Activated CD8-positive, alpha-beta memory T cell treated with anti-CD3 and anti-CD28 coated beads for 36 hours (primary cell): Measurements from ENCODE around the gene CFAP61. TPM values are rescaled to one million over a fixed set of nuclear protein-coding genes. Genes with fewer than 3 reads are reported as not detected.

Experiments
- CTCF ChIA-PET: fragments of 350-600 bp; sonication (Branson Sonifier 250); formaldehyde crosslinking; loops from one replicate; lab custom pipeline; 2021; ENCODE audit warnings: antibody characterized with exemption; lab: Charles Lee
- POLR2A ChIA-PET: fragments of 350-600 bp; sonication (Branson Sonifier 250); formaldehyde crosslinking; loops from one replicate; lab custom pipeline; 2021; ENCODE audit warnings: antibody characterized with exemption; lab: Charles Lee
- total RNA-seq, 2 experiments: library from RNA; stranded (reverse); gene quantifications; one replicate each; pipeline ENCODE4 v1.2.3, GENCODE V29; 2021

CFAP61 gene
- total RNA-seq, 2 experiments from 2014 or later = 0.36 TPM; not detected in 1

- ChIA-PET POLR2A (no interaction called here), CTCF (no interaction called here)
Measured at GRCh38 chr20:20277894-20278335, 225.6 kb downstream of the CFAP61 start.

DNA sequence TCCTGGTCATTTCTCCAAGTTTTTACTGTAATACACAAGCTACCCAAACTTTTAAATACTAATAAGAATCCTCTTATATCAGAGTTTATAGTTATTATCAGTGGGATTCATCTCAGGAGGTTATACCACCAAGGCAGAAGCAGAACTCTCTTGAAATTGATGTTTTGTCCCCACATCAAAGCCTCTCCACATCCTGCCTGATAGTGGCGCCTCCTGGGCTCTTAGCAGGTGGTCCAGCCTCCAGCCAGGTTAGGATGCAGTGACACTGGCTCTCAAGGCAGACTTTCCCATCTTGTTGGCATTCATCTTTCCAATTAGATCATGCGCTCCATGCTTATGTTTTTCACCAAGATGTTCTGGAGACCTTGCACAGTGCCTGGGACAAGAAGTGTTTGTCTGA, 233.7 kb downstream of the CFAP61 start:
- ChIA-PET CTCF (no interaction called here), POLR2A (no interaction called here)

DNA sequence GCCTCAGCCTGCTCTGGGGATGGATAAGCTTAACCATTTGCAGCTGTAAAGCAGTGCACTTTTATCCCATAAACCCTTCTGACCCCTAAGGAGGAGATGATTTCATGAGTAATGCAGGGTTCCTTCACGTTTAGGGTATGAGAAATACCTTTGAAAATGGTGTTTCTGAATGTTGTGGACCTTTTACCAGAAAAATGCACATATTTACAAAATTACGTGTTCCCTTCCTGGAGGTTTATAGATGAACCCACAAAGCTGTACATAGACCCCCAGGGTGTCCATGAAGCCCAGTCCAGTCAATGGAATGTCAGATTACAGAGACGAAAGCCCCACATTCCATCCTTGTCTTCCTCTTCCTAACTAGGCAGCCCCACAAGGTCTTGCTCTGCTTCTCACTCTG, 237.0 kb downstream of the CFAP61 start:
- ChIA-PET POLR2A (no interaction called here), CTCF (no interaction called here)

GRCh38 chr20:20292472-20292871, 240.1 kb downstream of the CFAP61 start:
- ChIA-PET CTCF (no interaction called here), POLR2A (no interaction called here)

- ChIA-PET CTCF (no interaction called here), POLR2A (no interaction called here)
Measured at GRCh38 chr20:20293141-20293540, 240.8 kb downstream of the CFAP61 start.

DNA sequence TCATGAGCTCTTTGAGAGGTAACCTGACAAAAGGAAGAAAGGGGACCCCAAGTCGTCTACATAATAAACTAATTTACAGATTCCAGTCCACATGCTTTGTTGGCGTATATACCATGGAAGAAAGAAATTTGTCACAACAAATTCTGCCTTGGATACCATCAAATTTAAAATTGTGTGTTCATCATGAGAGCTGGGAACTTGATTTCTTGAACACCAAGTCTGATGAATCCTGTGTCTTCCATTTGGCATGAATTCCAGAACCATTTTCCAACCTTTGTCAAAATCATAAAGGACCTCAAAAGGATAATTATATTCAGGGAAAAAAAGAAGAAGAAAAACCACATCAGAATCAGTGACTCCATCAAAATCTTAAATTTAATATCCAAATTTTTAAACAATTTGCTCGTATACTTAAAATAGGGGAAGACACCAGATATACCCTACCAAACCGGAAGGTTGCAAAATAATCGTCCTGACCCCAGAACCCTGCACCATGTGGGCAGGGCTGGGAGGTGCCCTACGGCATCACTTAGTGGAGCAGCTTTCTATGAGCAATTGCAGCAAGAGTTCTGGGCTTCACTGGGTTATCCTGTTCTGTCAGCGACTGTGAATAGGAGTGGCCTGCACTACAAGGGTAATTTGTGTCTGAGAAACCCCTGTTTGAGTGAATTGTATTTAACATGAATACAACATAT, 241.5 kb downstream of the CFAP61 start:
- ChIA-PET POLR2A (no interaction called here), CTCF (no interaction called here)

DNA sequence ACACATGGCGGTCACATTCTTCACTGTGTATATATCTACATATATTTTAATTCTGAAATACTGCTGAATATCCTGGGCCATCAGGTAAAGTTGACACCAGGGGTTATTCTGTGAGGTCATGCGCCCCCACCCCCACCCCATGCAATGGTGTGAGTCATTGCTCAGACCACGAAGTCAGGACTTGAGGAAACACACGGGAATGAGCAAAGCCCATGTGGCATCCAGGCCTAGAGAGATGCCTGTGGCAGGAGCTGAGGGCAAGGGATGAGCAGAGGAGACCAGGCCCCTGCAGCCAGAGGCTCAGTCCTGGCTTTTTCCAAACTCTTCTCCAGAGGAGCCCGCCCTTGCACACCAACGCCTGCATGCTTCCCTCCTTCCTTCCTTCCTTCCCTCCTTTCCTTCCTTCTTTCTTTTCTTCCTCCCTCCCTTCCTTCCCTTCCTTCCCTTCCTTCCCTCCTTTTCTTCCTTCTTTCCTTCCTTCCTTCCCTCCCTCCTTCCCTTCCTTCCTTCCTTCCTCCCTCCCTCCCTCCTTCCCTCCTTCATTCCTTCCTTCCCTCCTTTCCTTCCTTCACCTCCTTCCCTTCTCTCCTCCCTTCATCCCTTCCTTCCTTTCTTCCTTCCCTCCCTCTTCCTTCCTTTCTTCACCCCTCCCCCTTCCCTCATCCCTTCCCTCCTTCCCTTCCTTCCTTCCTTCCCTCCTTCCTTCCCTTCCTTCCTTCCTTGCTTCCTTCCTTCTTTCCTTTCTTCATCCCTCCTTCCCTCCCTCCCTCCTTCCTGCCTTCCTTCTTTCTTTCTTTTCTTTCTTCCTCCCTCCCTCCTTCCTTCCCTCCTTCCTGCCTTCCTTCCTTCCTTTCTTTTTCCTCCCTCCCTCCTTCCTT, 243.5 kb downstream of the CFAP61 start:
- ChIA-PET POLR2A (no interaction called here), CTCF (no interaction called here)

- POLR2A ChIA-PET = no interaction called here
- CTCF ChIA-PET = no interaction called here
Measured at GRCh38 chr20:20297181-20297580, 244.8 kb downstream of the CFAP61 start.

DNA sequence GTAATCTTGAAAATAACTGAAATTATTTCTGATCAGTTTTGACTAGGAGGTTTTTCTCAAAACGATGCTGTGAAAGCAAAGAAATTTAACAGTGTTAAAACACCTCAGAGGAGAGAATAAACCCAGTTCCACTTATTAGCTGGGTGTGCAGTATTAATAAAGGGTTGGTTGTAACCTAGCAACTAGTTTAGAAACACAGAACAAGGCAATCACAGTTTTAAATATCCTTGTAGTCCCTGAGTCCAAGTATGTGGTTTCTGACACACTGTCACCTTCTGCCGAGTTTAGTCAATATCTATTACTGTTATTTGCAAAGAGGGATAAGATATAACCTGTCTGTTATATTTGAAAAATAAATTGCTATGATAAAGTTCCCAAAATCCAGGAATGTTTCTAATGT, 245.4 kb downstream of the CFAP61 start:
- ChIA-PET CTCF (no interaction called here), POLR2A (no interaction called here)

DNA sequence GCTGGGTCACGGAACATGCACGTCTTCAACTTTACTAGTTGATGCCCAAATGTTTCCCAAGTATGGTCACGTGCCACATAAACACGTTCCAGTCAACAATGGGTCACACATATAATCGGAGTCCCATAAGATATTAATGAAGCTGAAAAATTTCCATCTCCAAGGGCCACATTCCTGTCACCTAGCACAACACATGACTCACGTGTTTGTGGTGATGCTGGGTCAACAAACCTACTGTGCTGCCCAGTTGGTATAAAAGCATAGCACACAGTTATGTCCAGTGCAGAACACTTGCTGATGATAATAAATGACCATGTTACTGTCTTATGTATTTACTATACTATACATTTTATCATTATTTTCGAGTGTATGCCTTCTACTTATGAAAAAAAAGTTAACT, 247.6 kb downstream of the CFAP61 start:
- POLR2A ChIA-PET = no interaction called here
- CTCF ChIA-PET = no interaction called here

- CTCF ChIA-PET = no interaction called here
- POLR2A ChIA-PET = no interaction called here
Measured at GRCh38 chr20:20303320-20303719, 251.0 kb downstream of the CFAP61 start.

GRCh38 chr20:20303742-20304141, 251.4 kb downstream of the CFAP61 start:
- ChIA-PET POLR2A (no interaction called here), CTCF (no interaction called here)

- ChIA-PET CTCF (no interaction called here), POLR2A (no interaction called here)
Measured at GRCh38 chr20:20304942-20305341, 252.6 kb downstream of the CFAP61 start.

DNA sequence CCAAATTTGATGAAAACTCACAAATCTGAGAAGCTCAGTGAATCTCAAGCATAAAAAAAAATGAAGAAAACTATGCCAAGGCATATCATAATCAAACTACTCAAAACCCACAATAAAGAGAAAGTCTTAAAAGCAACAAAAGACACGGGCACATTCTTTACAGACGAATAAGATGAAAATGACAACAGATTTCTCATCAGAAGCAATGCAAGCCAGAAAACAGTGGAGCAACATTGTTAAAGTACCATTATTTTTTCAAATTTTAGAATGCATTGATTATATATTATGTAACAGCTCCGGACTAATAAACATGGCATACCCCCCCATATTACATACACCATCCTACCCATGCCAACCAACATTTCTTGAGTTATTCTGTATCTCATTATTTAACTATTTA, 260.2 kb downstream of the CFAP61 start:
- CTCF ChIA-PET = no interaction called here
- POLR2A ChIA-PET = no interaction called here

DNA sequence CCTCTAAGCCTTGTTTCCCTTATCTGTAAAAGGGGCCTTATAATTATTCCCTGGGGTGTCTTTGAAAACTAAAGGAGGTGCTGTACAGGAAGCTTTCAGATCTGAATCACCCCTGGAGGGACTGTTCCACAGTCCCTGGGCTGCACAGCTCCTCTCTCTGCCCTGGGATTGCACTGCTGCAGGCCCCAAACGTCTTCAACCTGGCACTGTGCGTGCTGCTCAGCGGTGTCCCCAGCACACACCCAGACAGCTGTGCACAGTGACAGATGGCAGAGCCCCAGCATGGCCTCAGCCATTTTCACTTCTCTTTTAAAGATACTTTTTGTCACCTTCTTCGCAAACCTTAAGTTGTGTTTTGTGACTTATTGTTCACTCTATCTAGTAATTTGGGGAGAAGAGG, 264.9 kb downstream of the CFAP61 start:
- CTCF ChIA-PET = no interaction called here
- POLR2A ChIA-PET = no interaction called here

GRCh38 chr20:20317621-20318364, 265.5 kb downstream of the CFAP61 start:
- POLR2A ChIA-PET = no interaction called here
- CTCF ChIA-PET = no interaction called here

GRCh38 chr20:20318365-20319161, 266.2 kb downstream of the CFAP61 start:
- ChIA-PET POLR2A (no interaction called here), CTCF (no interaction called here)

- CTCF ChIA-PET = interaction anchor here (1.7 kb wide), 1 partner anchor 13 kb away, joined by 3 read pairs; no protein-coding TSS in a partner anchor
- POLR2A ChIA-PET = no interaction called here
Measured at GRCh38 chr20:20321134-20321533, 268.8 kb downstream of the CFAP61 start.

DNA sequence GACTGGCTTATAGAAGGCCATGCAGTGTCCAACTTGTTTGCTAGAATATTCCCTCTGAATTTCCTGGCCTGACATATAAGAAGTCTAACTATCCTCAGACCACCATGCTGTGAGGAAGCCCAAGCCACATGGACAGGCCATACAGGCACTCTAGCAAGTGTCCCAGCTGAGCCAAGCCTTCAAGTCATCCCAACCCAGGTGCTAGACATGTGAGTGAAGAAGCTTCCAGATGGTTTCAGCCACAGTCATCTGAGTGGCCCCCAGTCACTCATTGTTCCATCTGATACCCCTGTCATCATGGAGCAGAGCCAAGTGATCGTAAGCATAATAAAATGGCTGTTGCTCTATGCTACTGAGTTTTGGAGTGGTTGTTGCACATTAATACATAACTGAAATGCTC, 269.6 kb downstream of the CFAP61 start:
- ChIA-PET POLR2A (no interaction called here), CTCF (interaction anchor here (1.7 kb wide), 1 partner anchor 12 kb away, joined by 3 read pairs; no protein-coding TSS in a partner anchor)
